ENCODE results near the gene TIMM10B.
"Not testable (repeated sequence)": the region's sequence is repeated elsewhere in the genome, so short reads cannot be mapped to it uniquely, and the experiment has no call there.

Gene TIMM10B

GRCh38 chr11:6520265-6520664, 39.0 kb downstream of the TIMM10B start:
- no peak for DNase-seq

- DNase-seq: not testable (repeated sequence)
Measured at GRCh38 chr11:6521946-6522345, 40.6 kb downstream of the TIMM10B start.

GRCh38 chr11:6523253-6523652, 42.0 kb downstream of the TIMM10B start:
- no peak for DNase-seq

GRCh38 chr11:6526411-6527135, 45.3 kb downstream of the TIMM10B start:
- DNase-seq: no peak

- no peak for DNase-seq
Measured at GRCh38 chr11:6529266-6529665, 48.0 kb downstream of the TIMM10B start.

GRCh38 chr11:6530848-6531247, 49.5 kb downstream of the TIMM10B start:
- DNase-seq: no peak

GRCh38 chr11:6531267-6531752, 50.0 kb downstream of the TIMM10B start:
- DNase-seq: no peak

All from activated CD8-positive, alpha-beta memory T cell treated with anti-CD3 and anti-CD28 coated beads for 24 hours (primary cell).